Kidney epithelial cell (primary cell): ENCODE measurements around the gene MZF1. TPM values are rescaled to one million over a fixed set of nuclear protein-coding genes. Genes with fewer than 3 reads are reported as not detected.

Source experiments
- DNase-seq: peaks from one replicate; pipeline ENCODE4 v3.0.0-alpha.2; 2010; ENCODE audit warnings: low read depth
- H3K27me3 ChIP-seq: 2 replicates; pipeline ENCODE4 v1.6.0; 2011; ENCODE audit warnings: low read length; ENCODE audit not compliant: control insufficient read depth, insufficient read depth
- H3K36me3 ChIP-seq: 2 replicates; pipeline ENCODE4 v1.5.1; 2011; ENCODE audit warnings: low read length; ENCODE audit not compliant: control insufficient read depth, insufficient read depth
- H3K4me3 ChIP-seq: 2 replicates; pipeline ENCODE4 v1.5.1; 2011; ENCODE audit warnings: low read depth, mild to moderate bottlenecking, control low read depth, low read length
- total RNA-seq: library from RNA; depleted of rRNA; stranded (reverse); fragments of >200 nt; gene quantifications from 2 replicates; pipeline ENCODE4 v1.2.3, GENCODE V29; 2015
- TF ChIP-seq, protein P1 (sequence below): IDR thresholded peaks from 2 replicates; pipeline ENCODE4 v1.5.1; 2011; ENCODE audit warnings: mild to moderate bottlenecking, moderate library complexity, low read length, control low read depth, inconsistent platforms; ENCODE audit not compliant: insufficient read depth, poor library complexity, severe bottlenecking

MZF1 gene
- total RNA-seq, 1 donor from 2014 or later = 14.6 TPM

DNA sequence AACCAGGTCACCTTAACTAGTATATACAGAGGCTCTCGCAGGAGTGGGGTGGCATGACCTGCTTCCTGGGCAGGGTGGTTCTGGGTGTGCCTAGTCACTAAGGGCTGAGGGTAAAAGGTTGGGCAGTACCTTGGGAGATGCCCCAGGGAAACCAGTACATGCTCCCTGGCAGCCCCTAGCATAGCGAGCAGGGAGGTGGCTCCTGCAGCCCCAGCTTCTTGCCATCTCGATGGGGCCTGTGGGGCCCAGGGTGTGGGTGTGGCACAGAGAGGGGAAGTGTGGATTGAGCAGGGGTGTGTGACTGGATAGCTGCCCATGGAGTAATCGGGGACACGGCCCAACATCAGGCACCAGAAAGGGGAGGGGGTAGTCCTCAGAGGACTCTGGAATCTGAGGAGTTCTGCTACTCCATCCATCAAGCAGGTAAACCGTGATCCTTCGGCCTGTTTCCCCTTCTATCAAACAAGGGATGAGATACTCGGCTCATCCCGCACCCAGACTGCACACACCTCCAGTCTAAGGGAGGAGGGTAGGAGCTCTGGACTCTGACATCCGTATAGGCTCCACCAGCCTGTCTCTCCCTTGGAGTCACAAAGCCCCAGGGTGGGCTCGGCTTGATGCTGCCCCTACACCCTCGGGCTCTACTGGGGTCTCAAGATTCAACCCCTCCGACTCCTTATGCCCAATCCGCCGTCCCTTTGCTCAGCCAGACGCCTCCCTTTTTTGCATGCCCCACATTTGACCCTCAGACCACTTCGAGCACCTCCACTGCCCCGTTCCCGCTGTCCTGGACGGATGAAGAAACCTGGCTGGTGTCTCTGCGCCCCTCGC is 54.7 kb downstream of the MZF1 start:
- Histone ChIP-seq H3K27me3 (no peaks in the 10 kb centered on the region), H3K36me3 (no peaks in the 10 kb centered on the region), H3K4me3 (peak overlapping the region; percentile 92)
- TF ChIP-seq, protein P1, sequence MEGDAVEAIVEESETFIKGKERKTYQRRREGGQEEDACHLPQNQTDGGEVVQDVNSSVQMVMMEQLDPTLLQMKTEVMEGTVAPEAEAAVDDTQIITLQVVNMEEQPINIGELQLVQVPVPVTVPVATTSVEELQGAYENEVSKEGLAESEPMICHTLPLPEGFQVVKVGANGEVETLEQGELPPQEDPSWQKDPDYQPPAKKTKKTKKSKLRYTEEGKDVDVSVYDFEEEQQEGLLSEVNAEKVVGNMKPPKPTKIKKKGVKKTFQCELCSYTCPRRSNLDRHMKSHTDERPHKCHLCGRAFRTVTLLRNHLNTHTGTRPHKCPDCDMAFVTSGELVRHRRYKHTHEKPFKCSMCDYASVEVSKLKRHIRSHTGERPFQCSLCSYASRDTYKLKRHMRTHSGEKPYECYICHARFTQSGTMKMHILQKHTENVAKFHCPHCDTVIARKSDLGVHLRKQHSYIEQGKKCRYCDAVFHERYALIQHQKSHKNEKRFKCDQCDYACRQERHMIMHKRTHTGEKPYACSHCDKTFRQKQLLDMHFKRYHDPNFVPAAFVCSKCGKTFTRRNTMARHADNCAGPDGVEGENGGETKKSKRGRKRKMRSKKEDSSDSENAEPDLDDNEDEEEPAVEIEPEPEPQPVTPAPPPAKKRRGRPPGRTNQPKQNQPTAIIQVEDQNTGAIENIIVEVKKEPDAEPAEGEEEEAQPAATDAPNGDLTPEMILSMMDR = no peak
- no peak for DNase-seq

DNA sequence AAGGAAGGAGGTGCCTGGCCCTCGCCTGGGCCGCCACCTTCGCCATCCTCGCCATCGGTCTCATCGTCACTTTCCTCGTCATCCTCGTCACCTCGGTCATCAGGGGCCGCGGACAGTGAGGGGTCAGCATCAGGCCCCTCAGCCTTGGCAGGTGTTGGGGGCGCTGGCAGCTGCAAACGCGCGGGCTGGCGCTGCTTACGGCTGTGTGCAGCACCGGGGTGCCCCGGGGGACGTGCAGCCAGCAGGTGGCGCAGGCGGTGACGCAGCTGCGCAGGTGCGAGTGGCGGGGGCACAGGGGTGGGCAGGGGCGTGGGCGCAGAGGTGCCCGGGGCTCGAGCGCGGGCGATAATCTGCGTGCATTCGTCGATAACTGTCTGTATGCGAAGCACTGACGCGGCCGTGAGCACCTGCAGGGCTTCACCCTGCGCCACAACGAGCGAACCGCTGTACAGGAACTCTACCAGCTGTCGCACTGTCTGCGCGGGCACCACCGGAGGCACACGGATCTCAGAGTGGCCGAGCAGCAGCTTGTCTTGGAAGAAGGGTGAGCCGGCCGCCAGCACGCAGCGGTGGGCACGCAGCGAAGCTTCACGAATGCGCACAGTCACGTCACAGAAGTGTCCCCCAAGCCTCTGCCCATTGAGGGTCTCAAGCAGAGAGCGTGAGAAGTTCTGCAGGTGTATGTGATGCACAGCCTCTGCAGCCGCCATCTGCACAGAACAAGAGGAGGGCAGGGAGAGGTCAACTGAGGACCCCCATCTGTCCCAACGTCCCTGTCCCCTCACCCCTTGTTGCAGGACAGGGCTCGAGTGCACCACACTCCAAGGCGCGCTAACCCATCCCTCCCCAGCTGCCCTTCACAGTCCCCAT is 55.9 kb downstream of the MZF1 start:
- H3K27me3 ChIP-seq = no peaks in the 10 kb centered on the region
- DNase-seq = no peak

DNA sequence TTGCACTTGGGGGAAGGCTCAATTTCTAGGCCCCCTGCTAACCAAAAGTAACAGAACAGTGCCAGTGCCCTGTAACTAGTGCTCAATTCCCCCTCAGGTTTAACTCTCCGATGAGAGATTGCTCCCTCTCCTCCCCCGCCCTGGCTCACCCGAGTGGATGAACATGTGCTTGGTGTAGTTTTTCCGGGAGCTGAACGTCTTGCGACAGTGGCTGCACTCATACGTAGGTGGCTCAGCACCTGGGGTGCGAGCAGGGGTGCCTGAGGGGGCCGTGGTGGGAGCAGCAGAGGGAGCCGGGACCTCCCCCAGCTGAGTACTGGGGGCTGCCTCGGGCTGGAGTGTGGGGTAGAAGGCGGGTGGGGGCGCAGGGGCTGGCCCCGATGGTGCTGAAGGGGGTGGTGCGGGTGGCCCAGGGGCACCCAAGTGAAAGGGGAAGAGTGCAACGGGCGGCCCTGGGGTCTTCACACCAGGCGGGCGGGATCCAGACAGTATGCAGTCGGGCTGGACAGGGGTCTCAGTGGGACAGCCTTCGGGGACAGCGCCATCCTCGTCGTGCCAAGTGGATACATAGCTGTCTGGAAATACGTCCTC is 56.8 kb downstream of the MZF1 start:
- TF ChIP-seq, protein P1 = no peak
- no peaks in the 10 kb centered on the region for H3K27me3 ChIP-seq
- DNase-seq = no peak
- H3K4me3 ChIP-seq = no peak overlapping the region
- no peaks in the 10 kb centered on the region for H3K36me3 ChIP-seq

More for the DNA sequence above, 55.9 kb downstream of the MZF1 start:
- TF ChIP-seq, protein P1 = no peak
- Histone ChIP-seq H3K4me3 (no peak overlapping the region), H3K36me3 (no peaks in the 10 kb centered on the region)

DNA sequence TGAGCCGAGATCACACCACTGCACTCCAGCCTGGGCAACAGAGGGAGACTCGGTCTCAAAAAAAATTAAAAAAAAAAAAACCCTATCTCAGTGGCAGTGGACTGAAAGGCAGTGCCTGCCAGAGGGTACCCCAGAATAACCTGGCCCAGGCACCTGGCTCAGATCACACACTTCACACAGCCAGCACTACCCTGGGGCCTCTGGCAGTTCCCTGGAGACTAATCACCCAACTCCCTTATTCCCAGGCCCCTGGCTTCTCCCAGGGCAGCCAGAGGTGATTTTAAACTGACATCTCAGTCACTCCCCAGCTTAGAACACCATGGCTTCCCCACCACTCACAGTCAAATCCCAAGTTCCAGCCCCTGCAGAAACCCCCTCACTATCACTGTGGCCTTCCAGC is 57.9 kb downstream of the MZF1 start:
- TF ChIP-seq, protein P1 = no peak
- Histone ChIP-seq H3K36me3 (no peaks in the 10 kb centered on the region), H3K27me3 (no peaks in the 10 kb centered on the region), H3K4me3 (no peak overlapping the region)
- DNase-seq = no peak

DNA sequence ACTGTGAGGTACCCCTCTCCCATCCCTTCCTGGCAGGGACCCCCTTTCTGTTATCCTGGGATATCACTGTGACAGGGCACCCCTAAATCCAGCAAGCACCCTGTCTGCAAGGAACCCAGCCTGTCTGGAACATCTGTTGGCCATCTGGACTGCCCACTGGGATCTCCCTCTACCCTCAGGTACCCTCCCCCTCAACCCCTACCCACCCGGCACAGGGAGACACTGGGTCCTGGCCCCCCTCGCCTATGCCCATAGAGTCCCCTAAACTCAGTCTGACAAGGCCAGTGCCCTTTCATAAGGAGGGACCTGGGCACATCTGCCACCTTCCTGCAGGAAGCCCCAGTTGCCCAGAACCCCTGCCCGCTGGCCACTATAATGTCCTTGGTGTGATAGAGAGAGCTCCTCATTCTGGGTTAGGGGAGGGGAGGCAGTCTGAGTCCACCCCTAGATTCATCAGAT is 58.5 kb downstream of the MZF1 start:
- Histone ChIP-seq H3K4me3 (peak overlapping the region; percentile 43), H3K36me3 (no peaks in the 10 kb centered on the region), H3K27me3 (no peaks in the 10 kb centered on the region)
- TF ChIP-seq, protein P1 = no peak
- DNase-seq = no peak
